GM23338 (cell line): ENCODE results near the gene YPEL2. TPM values are rescaled to one million over a fixed set of nuclear protein-coding genes. Genes with fewer than 3 reads are reported as not detected.

Experiments used
- ATAC-seq: fragments of 200-7000 bp; cut with Tn5 transposase; 3 replicates; pipeline ENCODE4 v1.9.1; 2020
- DNase-seq: peaks from one replicate; pipeline ENCODE4 v3.0.0-alpha.2; 2015; ENCODE audit warnings: low spot score
- H2AFZ ChIP-seq: fragments of 200-600 bp; sonication (generic); 2 replicates; pipeline ENCODE4 v1.8.0; 2016; ENCODE audit warnings: antibody characterized with exemption, mild to moderate bottlenecking, moderate library complexity
- H3F3A ChIP-seq: fragments of 200-600 bp; sonication (generic); replicated peaks from 2 replicates; pipeline ENCODE4 v1.8.0; 2017; ENCODE audit warnings: antibody characterized with exemption, mixed run types, low read depth
- H3K27ac ChIP-seq: fragments of 200-600 bp; sonication (generic); 2 replicates; pipeline ENCODE4 v1.6.1; 2016; ENCODE audit warnings: low read depth
- H3K27me3 ChIP-seq: fragments of 200-600 bp; sonication (generic); 2 replicates; pipeline ENCODE4 v1.8.0; 2016; ENCODE audit warnings: mild to moderate bottlenecking, mixed run types, moderate library complexity; ENCODE audit not compliant: insufficient read depth
- H3K36me3 ChIP-seq: fragments of 200-600 bp; sonication (generic); 2 replicates; pipeline ENCODE4 v1.8.0; 2016; ENCODE audit warnings: mild to moderate bottlenecking; ENCODE audit not compliant: insufficient read depth
- H3K4me1 ChIP-seq: fragments of 200-600 bp; sonication (generic); 2 replicates; pipeline ENCODE4 v1.8.0; 2016; ENCODE audit warnings: mild to moderate bottlenecking, moderate library complexity; ENCODE audit not compliant: insufficient read depth
- H3K4me2 ChIP-seq: fragments of 200-600 bp; sonication (generic); 2 replicates; pipeline ENCODE4 v1.7.1; 2017; ENCODE audit warnings: mixed run types
- H3K4me3 ChIP-seq: fragments of 200-600 bp; sonication (generic); 2 replicates; pipeline ENCODE4 v1.6.1; 2016; ENCODE audit warnings: mixed run types
- H3K79me2 ChIP-seq: fragments of 200-600 bp; sonication (generic); replicated peaks from 2 replicates; pipeline ENCODE4 v1.8.0; 2017; ENCODE audit warnings: mild to moderate bottlenecking; ENCODE audit not compliant: insufficient read depth
- H3K9me2 ChIP-seq: fragments of 200-600 bp; sonication (generic); 2 replicates; pipeline ENCODE4 v1.8.0; 2017; ENCODE audit not compliant: insufficient read depth
- H4K20me1 ChIP-seq: fragments of 200-600 bp; sonication (generic); replicated peaks from 2 replicates; pipeline ENCODE4 v1.8.0; 2017; ENCODE audit warnings: mild to moderate bottlenecking; ENCODE audit not compliant: insufficient read depth
- H3K27ac Mint-ChIP-seq: 2 replicates; pipeline ENCODE4 v1.8.0; 2020; ENCODE audit warnings: inconsistent platforms, mild to moderate bottlenecking, moderate library complexity, mixed read lengths
- H3K27me3 Mint-ChIP-seq: 3 replicates; pipeline ENCODE4 v1.8.0; 2022; ENCODE audit warnings: low read depth, mild to moderate bottlenecking, moderate library complexity, mixed read lengths, inconsistent platforms; ENCODE audit not compliant: insufficient read depth, poor library complexity
- H3K36me3 Mint-ChIP-seq: 3 replicates; pipeline ENCODE4 v1.8.0; 2021; ENCODE audit warnings: low read depth, mild to moderate bottlenecking, inconsistent platforms, moderate library complexity, mixed read lengths
- H3K4me1 Mint-ChIP-seq: 3 replicates; pipeline ENCODE4 v1.8.0; 2020; ENCODE audit warnings: mild to moderate bottlenecking, inconsistent platforms, mixed read lengths
- H3K4me3 Mint-ChIP-seq: 3 replicates; pipeline ENCODE4 v1.8.0; 2021; ENCODE audit warnings: moderate library complexity, mild to moderate bottlenecking, inconsistent platforms, mixed read lengths
- H3K9me3 Mint-ChIP-seq: 3 replicates; pipeline ENCODE4 v1.8.0; 2020; ENCODE audit warnings: moderate library complexity, mild to moderate bottlenecking, inconsistent platforms, mixed read lengths
- CREB1 ChIP-seq: fragments of 250-450 bp; sonication (Bioruptor Pico); IDR thresholded peaks from 2 replicates; pipeline ENCODE4 v1.5.0; 2020; ENCODE audit warnings: low read depth, mild to moderate bottlenecking, moderate library complexity
- CTCF ChIP-seq, 2 experiments: fragments of 200-600 bp in 1 of 2; sonication (generic) in 1 of 2; conservative IDR thresholded peaks; 2 replicates each; pipeline versions ENCODE4 v1.5.1 to v1.6.1; 2016 to 2017; ENCODE audit warnings: antibody characterized with exemption in 2 of 2, low read depth in 2 of 2, mild to moderate bottlenecking in 2 of 2, moderate library complexity in 1 of 2
- EZH2 ChIP-seq: fragments of 200-600 bp; sonication (generic); IDR thresholded peaks from one replicate; pipeline ENCODE4 v1.8.0; 2017; ENCODE audit warnings: antibody characterized with exemption, mild to moderate bottlenecking, low read depth; ENCODE audit not compliant: unreplicated experiment
- EZH2phosphoT487 ChIP-seq: fragments of 200-600 bp; sonication (generic); IDR thresholded peaks from one replicate; pipeline ENCODE4 v1.8.1; 2018; ENCODE audit warnings: antibody characterized with exemption; ENCODE audit not compliant: unreplicated experiment
- JUNB ChIP-seq: IDR thresholded peaks from one replicate; pipeline ENCODE4 v1.6.1; 2016; ENCODE audit warnings: antibody characterized with exemption; ENCODE audit not compliant: unreplicated experiment
- NANOG ChIP-seq: IDR thresholded peaks from 2 replicates; pipeline ENCODE4 v1.6.1; 2016; ENCODE audit warnings: antibody characterized with exemption, borderline replicate concordance
- POLR2AphosphoS5 ChIP-seq: IDR thresholded peaks from 2 replicates; pipeline ENCODE4 v1.6.1; 2016; ENCODE audit warnings: antibody characterized with exemption, low read depth
- STAT1 ChIP-seq: IDR thresholded peaks from one replicate; pipeline ENCODE4 v1.6.1; 2016; ENCODE audit warnings: antibody characterized with exemption; ENCODE audit not compliant: unreplicated experiment
- ZNF114 ChIP-seq: fragments of 250-450 bp; sonication (Bioruptor Pico); IDR thresholded peaks from 2 replicates; pipeline ENCODE4 v1.5.0; 2020; ENCODE audit warnings: mild to moderate bottlenecking, moderate library complexity
- ZNF331 ChIP-seq: fragments of 250-450 bp; sonication (Bioruptor Pico); IDR thresholded peaks from 2 replicates; pipeline ENCODE4 v1.5.0; 2020; ENCODE audit warnings: low read depth, mild to moderate bottlenecking, moderate library complexity
- ZNF462 ChIP-seq: fragments of 250-450 bp; sonication (Bioruptor Pico); IDR thresholded peaks from 2 replicates; pipeline ENCODE4 v1.5.0; 2020; ENCODE audit warnings: mild to moderate bottlenecking, moderate library complexity
- polyA plus RNA-seq: library from polyadenylated mRNA; unstranded; fragments of >200 nt; fragmentation: Nextera tagmentation; extraction: Ambion mirVana; gene quantifications from 2 replicates; pipeline ENCODE4 v1.2.1, GENCODE V29; 2016
- total RNA-seq: library from RNA; depleted of rRNA; stranded (reverse); fragments of >200 nt; shearing (Covaris generic); gene quantifications from 2 replicates; pipeline ENCODE4 v1.2.3, GENCODE V29; 2014
- TF ChIP-seq, protein P1 (sequence below): IDR thresholded peaks from 2 replicates; pipeline ENCODE4 v1.6.1; 2016; ENCODE audit warnings: antibody characterized with exemption
- TF ChIP-seq, protein P2 (sequence below): IDR thresholded peaks from one replicate; pipeline ENCODE4 v1.6.1; 2018; ENCODE audit warnings: antibody characterized with exemption; ENCODE audit not compliant: unreplicated experiment

Gene YPEL2
- total and polyA plus RNA-seq, 2 experiments from 2014 or later = 4.1 to 5.2 TPM

GRCh38 chr17:59416184-59416583 is 84.7 kb downstream of the YPEL2 start:
- Histone ChIP-seq H4K20me1 (no peaks in the 10 kb centered on the region), H3K4me1 (no peaks in the 10 kb centered on the region), H2AFZ (no peak overlapping the region), H3K79me2 (no peaks in the 10 kb centered on the region), H3K4me3 (no peak overlapping the region), H3K27ac (no peak overlapping the region), H3F3A (no peaks in the 10 kb centered on the region), H3K27me3 (no peaks in the 10 kb centered on the region), H3K9me2 (no peaks in the 10 kb centered on the region), H3K4me2 (no peak overlapping the region), H3K36me3 (no peaks in the 10 kb centered on the region)
- TF ChIP-seq CTCF (conservative IDR thresholded peaks at IDR 0.05; ENCODE audit: low read depth in 2 of 2) = no peak
- TF ChIP-seq, protein P1, sequence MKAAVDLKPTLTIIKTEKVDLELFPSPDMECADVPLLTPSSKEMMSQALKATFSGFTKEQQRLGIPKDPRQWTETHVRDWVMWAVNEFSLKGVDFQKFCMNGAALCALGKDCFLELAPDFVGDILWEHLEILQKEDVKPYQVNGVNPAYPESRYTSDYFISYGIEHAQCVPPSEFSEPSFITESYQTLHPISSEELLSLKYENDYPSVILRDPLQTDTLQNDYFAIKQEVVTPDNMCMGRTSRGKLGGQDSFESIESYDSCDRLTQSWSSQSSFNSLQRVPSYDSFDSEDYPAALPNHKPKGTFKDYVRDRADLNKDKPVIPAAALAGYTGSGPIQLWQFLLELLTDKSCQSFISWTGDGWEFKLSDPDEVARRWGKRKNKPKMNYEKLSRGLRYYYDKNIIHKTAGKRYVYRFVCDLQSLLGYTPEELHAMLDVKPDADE = no peak
- no peak for TF ChIP-seq STAT1
- TF ChIP-seq POLR2AphosphoS5 = no peak
- no peak for TF ChIP-seq ZNF114 (CRISPR knock-in tag)
- no peak for TF ChIP-seq NANOG
- no peak for TF ChIP-seq CREB1
- TF ChIP-seq ZNF331 (CRISPR knock-in tag) = no peak
- TF ChIP-seq JUNB = no peak
- TF ChIP-seq, protein P2, sequence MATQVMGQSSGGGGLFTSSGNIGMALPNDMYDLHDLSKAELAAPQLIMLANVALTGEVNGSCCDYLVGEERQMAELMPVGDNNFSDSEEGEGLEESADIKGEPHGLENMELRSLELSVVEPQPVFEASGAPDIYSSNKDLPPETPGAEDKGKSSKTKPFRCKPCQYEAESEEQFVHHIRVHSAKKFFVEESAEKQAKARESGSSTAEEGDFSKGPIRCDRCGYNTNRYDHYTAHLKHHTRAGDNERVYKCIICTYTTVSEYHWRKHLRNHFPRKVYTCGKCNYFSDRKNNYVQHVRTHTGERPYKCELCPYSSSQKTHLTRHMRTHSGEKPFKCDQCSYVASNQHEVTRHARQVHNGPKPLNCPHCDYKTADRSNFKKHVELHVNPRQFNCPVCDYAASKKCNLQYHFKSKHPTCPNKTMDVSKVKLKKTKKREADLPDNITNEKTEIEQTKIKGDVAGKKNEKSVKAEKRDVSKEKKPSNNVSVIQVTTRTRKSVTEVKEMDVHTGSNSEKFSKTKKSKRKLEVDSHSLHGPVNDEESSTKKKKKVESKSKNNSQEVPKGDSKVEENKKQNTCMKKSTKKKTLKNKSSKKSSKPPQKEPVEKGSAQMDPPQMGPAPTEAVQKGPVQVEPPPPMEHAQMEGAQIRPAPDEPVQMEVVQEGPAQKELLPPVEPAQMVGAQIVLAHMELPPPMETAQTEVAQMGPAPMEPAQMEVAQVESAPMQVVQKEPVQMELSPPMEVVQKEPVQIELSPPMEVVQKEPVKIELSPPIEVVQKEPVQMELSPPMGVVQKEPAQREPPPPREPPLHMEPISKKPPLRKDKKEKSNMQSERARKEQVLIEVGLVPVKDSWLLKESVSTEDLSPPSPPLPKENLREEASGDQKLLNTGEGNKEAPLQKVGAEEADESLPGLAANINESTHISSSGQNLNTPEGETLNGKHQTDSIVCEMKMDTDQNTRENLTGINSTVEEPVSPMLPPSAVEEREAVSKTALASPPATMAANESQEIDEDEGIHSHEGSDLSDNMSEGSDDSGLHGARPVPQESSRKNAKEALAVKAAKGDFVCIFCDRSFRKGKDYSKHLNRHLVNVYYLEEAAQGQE = no peak
- TF ChIP-seq ZNF462 (CRISPR knock-in tag) = no peak
- no peak for TF ChIP-seq EZH2phosphoT487
- TF ChIP-seq EZH2 = no peak
- H3K4me1 Mint-ChIP-seq = no peaks in the 10 kb centered on the region
- H3K4me3 Mint-ChIP-seq = no peak overlapping the region
- H3K36me3 Mint-ChIP-seq = no peaks in the 10 kb centered on the region
- peaks cover 8% of the 10 kb centered on the region for H3K9me3 Mint-ChIP-seq
- ATAC-seq = no peak
- peaks cover 3% of the 10 kb centered on the region for H3K27me3 Mint-ChIP-seq
- no peak overlapping the region for H3K27ac Mint-ChIP-seq
- no peak for DNase-seq
